ENCODE measurements around the gene VPS29. TPM values are rescaled to one million over a fixed set of nuclear protein-coding genes. Genes with fewer than 3 reads are reported as not detected.

VPS29 gene
- total RNA-seq, 2 experiments from 2014 or later: 126 to 128 TPM

DNA sequence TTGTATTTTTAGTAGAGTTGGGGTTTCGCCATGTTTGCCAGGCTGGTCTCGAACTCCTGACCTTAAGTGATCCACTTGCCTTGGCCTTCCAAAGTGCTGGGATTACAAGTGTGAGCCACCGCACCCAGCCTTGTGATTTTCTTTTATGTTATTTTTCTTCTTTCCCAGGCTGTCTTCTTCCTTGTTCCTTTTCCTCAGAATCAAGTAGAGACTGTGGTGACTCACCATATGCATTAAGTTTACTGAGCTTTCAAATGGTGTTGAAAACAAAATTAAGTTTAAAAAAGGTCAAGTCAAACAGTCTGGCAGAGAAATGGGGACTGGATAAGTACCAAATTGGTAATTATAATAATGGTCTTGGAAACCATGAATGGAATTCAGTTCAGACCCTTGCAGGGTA, 57.5 kb downstream of the VPS29 start:
- H3K27me3 Mint-ChIP-seq (ENCODE audit: low read depth): no peaks in the 10 kb centered on the region
- ChIA-PET CTCF (interaction anchor here (3.2 kb wide), 1 partner anchor 13 kb away, joined by 16 read pairs; no protein-coding TSS in a partner anchor), POLR2A (interaction anchor here (1.5 kb wide), 2 partner anchors 13 to 84 kb away, joined by 3 to 4 read pairs; no protein-coding TSS in a partner anchor)
- H3K27ac Mint-ChIP-seq: no peak overlapping the region
- ATAC-seq: no peak
- H3K4me3 Mint-ChIP-seq: no peak overlapping the region
- H3K4me1 Mint-ChIP-seq (ENCODE audit: low read depth): peaks cover 26% of the 10 kb centered on the region
- H3K9me3 Mint-ChIP-seq (ENCODE audit: insufficient read depth): no peaks in the 10 kb centered on the region
- H3K36me3 Mint-ChIP-seq (ENCODE audit: low read depth): peaks cover 55% of the 10 kb centered on the region
- DNase-seq: no peak

Other genes starting within 250 kb of the VPS29 start
- gene ATP2A2, start 220.9 kb downstream of the VPS29 start, total RNA-seq: 100 to 1,000 TPM; 130 to 132 TPM
- 10 to 100 TPM; 53.0 to 64.3 TPM for gene ANAPC7, start 98.4 kb downstream of the VPS29 start, total RNA-seq
- 100 to 1,000 TPM; 437 to 458 TPM for gene ARPC3, start 51.8 kb downstream of the VPS29 start, total RNA-seq
- 10 to 100 TPM; 26.2 to 33.0 TPM for gene GPN3, start 33.9 kb downstream of the VPS29 start, total RNA-seq
- 10 to 100 TPM; 20.5 to 22.9 TPM for gene FAM216A, start 33.3 kb downstream of the VPS29 start, total RNA-seq
- gene RAD9B, start 220 bp upstream of the VPS29 start, total RNA-seq: 1 to 10 TPM in 1 of 2 experiments, under 1 TPM in 1; 0.68 to 2.3 TPM
- gene PPTC7, start 81.2 kb upstream of the VPS29 start, total RNA-seq: 10 to 100 TPM; 24.4 to 26.8 TPM
- gene TCTN1, start 112.0 kb upstream of the VPS29 start, total RNA-seq: 1 to 10 TPM; 5.9 to 7.9 TPM
- 10 to 100 TPM; 28.6 to 30.8 TPM for gene HVCN1, start 187.0 kb upstream of the VPS29 start, total RNA-seq
- gene PPP1CC, start 240.8 kb upstream of the VPS29 start, total RNA-seq: 100 to 1,000 TPM; 162 to 179 TPM